Upper lobe of left lung (tissue), 6 donors: ENCODE data around the gene RNF130. TPM values are rescaled to one million over a fixed set of nuclear protein-coding genes. Genes with fewer than 3 reads are reported as not detected.

Source experiments
- ATAC-seq, 2 donors: fragments of 200-7000 bp; cut with Tn5 transposase; one replicate each; pipeline ENCODE4 v1.9.1; 2022; ENCODE audit warnings: mild to moderate bottlenecking in 2 of 2, moderate library complexity in 2 of 2; ENCODE audit not compliant: low FRiP score in 2 of 2
- DNase-seq, 2 donors: peaks; one replicate each; pipeline ENCODE4 v3.0.0-alpha.2; 2019 to 2020
- H3K27ac ChIP-seq, 4 donors: fragments of 200-600 bp; sonication (generic); one replicate each; pipeline ENCODE4 v1.5.1; 2016 to 2019
- H3K27me3 ChIP-seq, 4 donors: fragments of 200-600 bp; sonication (generic); one replicate each; pipeline ENCODE4 v1.5.1; 2017 to 2019
- H3K36me3 ChIP-seq, 4 donors: fragments of 200-600 bp; sonication (generic); one replicate each; pipeline ENCODE4 v1.5.1; 2016 to 2019
- H3K4me1 ChIP-seq, 4 donors: fragments of 200-600 bp; sonication (generic); one replicate each; pipeline ENCODE4 v1.5.1; 2018 to 2019
- H3K4me3 ChIP-seq, 4 donors: fragments of 200-600 bp; sonication (generic); one replicate each; pipeline ENCODE4 v1.5.1; 2017 to 2019; ENCODE audit warnings: mild to moderate bottlenecking in 2 of 4, moderate library complexity in 1 of 4
- H3K9me3 ChIP-seq, 4 donors: fragments of 200-600 bp; sonication (generic); one replicate each; pipeline ENCODE4 v1.5.1; 2018 to 2019
- CTCF ChIP-seq, 6 experiments: fragments of 450-650 bp in 4 of 6; fragments of 200-600 bp in 2 of 6; sonication (generic) in 2 of 6; IDR thresholded peaks; one replicate each; pipeline ENCODE4 v1.5.1; 2016 to 2019; ENCODE audit warnings: antibody characterized with exemption in 6 of 6
- EP300 ChIP-seq, 4 donors: sonication (generic); formaldehyde crosslinking; IDR thresholded peaks; one replicate each; pipeline ENCODE4 v1.5.1; 2017; ENCODE audit warnings: antibody characterized with exemption in 4 of 4, control low read depth in 2 of 4
- POLR2A ChIP-seq, 4 donors: fragments of 450-650 bp; IDR thresholded peaks; one replicate each; pipeline ENCODE4 v1.5.1; 2016 to 2017; ENCODE audit warnings: antibody characterized with exemption in 4 of 4, mild to moderate bottlenecking in 2 of 4
- POLR2AphosphoS5 ChIP-seq, 2 donors: sonication (generic); formaldehyde crosslinking; IDR thresholded peaks; one replicate each; pipeline ENCODE4 v1.5.1; 2017; ENCODE audit warnings: antibody characterized with exemption in 2 of 2
- WGBS, 2 donors: methylation state at CpG; one replicate each; pipeline ENCODE4 v1.1.5; 2017 to 2018; 5-methylcytosine and 5-hydroxymethylcytosine counted together
- total RNA-seq, 6 donors: library from RNA; depleted of rRNA in 4 of 6; stranded (reverse); fragments of >200 nt in 4 of 6; gene quantifications; one replicate each; pipeline versions ENCODE4 v1.1.0 to v1.2.1, GENCODE V29; 2016 to 2021
- donor health status: DM: no; HTN: no; CAD: no; lungs with moderate emphysema.
- donor health status: DM: no; HTN: yes; CAD: no; lungs with severe emphysema.

The RNF130 gene
- total RNA-seq, 6 donors from 2014 or later = 54.5 to 137 (median 98.2) TPM

DNA sequence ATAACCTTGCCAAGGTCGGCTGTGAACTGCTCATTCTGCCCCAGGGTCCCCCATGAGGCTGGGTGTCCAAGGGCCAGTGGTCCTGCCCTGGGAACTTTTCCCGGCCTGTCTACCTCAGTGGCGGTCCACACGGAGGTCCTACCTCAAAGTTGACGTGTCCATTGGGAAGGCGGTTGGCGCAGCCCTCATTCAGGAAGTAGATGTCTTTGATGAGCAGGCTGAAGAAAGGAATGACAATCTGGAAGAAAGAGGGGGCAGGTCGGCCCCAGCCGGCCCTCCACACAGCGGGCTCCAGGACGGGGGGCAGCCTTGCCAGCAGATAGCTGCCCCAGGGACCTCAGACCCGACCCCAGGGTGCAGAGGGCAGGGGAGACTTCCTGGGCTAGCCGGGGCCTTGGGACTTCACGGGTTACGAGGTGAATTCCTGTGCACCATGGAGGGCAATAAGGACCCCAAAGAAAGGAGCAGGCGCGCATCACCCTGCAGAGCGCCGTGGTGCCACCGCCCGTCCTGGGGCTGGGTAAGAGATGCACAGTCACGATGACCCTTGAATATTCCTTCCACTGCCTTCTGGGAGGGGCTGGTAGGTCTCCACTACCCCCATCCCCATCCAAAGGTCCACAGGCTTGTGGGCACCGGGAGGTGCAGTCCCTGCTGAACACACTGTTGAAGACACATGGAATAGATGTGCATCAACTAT is 42.9 kb upstream of the RNF130 start:
- no peaks in the 10 kb centered on the region for H3K4me1 ChIP-seq
- no peak overlapping the region for H3K27ac ChIP-seq
- ATAC-seq (no peak), DNase-seq (no peak)
- H3K4me3 ChIP-seq = no peak overlapping the region
- H3K27me3 ChIP-seq = no peaks in the 10 kb centered on the region
- no peaks in the 10 kb centered on the region for H3K9me3 ChIP-seq
- no peaks in the 10 kb centered on the region for H3K36me3 ChIP-seq
- TF ChIP-seq POLR2A (IDR thresholded peaks at IDR 0.05) (no peak), EP300 (IDR thresholded peaks at IDR 0.05) (no peak), CTCF (IDR thresholded peaks at IDR 0.05) (no peak), POLR2AphosphoS5 (IDR thresholded peaks at IDR 0.05) (no peak)
- WGBS, 2 donors = 87 to 90% methylated on average over 10 to 23 of the region's 23 CpGs

- Histone ChIP-seq H3K9me3 (no peaks in the 10 kb centered on the region), H3K36me3 (no peaks in the 10 kb centered on the region), H3K4me3 (no peak overlapping the region), H3K4me1 (no peaks in the 10 kb centered on the region), H3K27ac (no peak overlapping the region), H3K27me3 (no peaks in the 10 kb centered on the region)
- DNase-seq (no peak), ATAC-seq (no peak)
- TF ChIP-seq CTCF (IDR thresholded peaks at IDR 0.05) = no peak
- no peak for TF ChIP-seq EP300 (IDR thresholded peaks at IDR 0.05)
- no peak for TF ChIP-seq POLR2A (IDR thresholded peaks at IDR 0.05)
- no peak for TF ChIP-seq POLR2AphosphoS5 (IDR thresholded peaks at IDR 0.05)
- WGBS, 2 donors = 88 to 90% methylated on average over 21 to 22 of the region's 23 CpGs
Measured at GRCh38 chr5:180113660-180114303, 42.2 kb upstream of the RNF130 start.

GRCh38 chr5:180112181-180112861 is 40.8 kb upstream of the RNF130 start:
- no peaks in the 10 kb centered on the region for H3K36me3 ChIP-seq
- no peaks in the 10 kb centered on the region for H3K27me3 ChIP-seq
- ATAC-seq (no peak), DNase-seq (no peak)
- no peaks in the 10 kb centered on the region for H3K4me1 ChIP-seq
- WGBS, 2 donors = 81 to 82% methylated on average over 13 to 15 of the region's 15 CpGs
- TF ChIP-seq CTCF (IDR thresholded peaks at IDR 0.05) = no peak
- TF ChIP-seq POLR2AphosphoS5 (IDR thresholded peaks at IDR 0.05) = no peak
- TF ChIP-seq POLR2A (IDR thresholded peaks at IDR 0.05) = no peak
- TF ChIP-seq EP300 (IDR thresholded peaks at IDR 0.05) = no peak
- H3K4me3 ChIP-seq = no peak overlapping the region
- peaks cover 3 to 8% (median 4%) of the 10 kb centered on the region in 4 donors for H3K9me3 ChIP-seq
- H3K27ac ChIP-seq = no peak overlapping the region

DNA sequence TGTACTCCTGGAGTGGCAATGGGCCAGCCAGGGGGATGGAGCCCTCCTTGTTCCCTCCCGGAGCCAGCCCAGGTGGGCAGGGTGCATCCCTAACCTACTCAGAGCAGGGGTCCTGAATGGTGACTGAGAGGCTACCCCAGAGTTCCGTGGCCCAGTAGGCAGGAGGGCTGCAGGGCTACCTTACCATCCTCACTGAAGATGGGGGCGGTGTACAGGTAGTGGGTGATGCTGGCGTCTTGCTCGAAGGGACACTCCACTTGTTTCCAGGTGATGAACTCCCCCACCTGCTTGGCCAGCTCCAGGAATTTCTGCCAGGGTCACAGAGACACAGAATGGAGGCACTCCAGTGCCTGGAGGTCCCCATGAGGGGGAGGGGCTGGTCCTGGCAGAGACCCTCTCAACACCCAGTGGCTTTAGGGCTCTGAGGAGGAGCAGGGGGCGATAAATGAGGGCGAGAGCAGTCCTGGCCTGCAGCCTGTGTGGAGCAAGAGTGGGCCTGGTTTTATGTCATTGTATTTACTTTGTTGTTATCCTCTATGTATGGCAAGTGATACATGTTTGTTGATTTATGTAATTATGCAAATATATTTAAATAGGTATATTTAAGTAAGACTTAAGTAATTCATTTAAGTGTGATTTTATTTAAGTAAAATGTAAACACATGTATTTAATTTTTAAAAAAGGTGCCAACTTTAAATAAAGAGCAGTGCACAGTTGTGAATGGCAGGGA is 39.9 kb upstream of the RNF130 start:
- WGBS, 2 donors = 85 to 96% methylated on average over 2 to 7 of the region's 7 CpGs
- H3K4me3 ChIP-seq = no peak overlapping the region
- no peak overlapping the region for H3K27ac ChIP-seq
- TF ChIP-seq EP300 (IDR thresholded peaks at IDR 0.05) = no peak
- no peak for TF ChIP-seq POLR2A (IDR thresholded peaks at IDR 0.05)
- TF ChIP-seq POLR2AphosphoS5 (IDR thresholded peaks at IDR 0.05) = no peak
- no peak for TF ChIP-seq CTCF (IDR thresholded peaks at IDR 0.05)
- DNase-seq (no peak), ATAC-seq (peak in 1 of 2 donors; percentile 23)
- H3K9me3 ChIP-seq = peaks cover 3 to 16% (median 10%) of the 10 kb centered on the region in 4 donors
- H3K4me1 ChIP-seq = no peaks in the 10 kb centered on the region
- H3K27me3 ChIP-seq = no peaks in the 10 kb centered on the region
- H3K36me3 ChIP-seq = no peaks in the 10 kb centered on the region
